HEK293 (cell line): ENCODE measurements around the gene TARBP1.

Experiments used
- ATF2 ChIP-seq: fragments of 450-650 bp; formaldehyde crosslinking; IDR thresholded peaks from 2 replicates; pipeline ENCODE4 v1.5.1; 2016; ENCODE audit warnings: missing biosample characterization, missing genetic modification characterization, low read depth
- BCL11A ChIP-seq: fragments of 450-650 bp; formaldehyde crosslinking; IDR thresholded peaks from 2 replicates; pipeline ENCODE4 v1.5.1; 2016; ENCODE audit warnings: low read depth, missing biosample characterization, missing genetic modification characterization
- CTCF ChIP-seq: fragments of 450-650 bp; formaldehyde crosslinking; IDR thresholded peaks from 2 replicates; pipeline ENCODE4 v1.5.1; 2016; ENCODE audit warnings: missing biosample characterization, missing genetic modification characterization
- ELK4 ChIP-seq: IDR thresholded peaks from 2 replicates; pipeline ENCODE4 v1.6.1; 2011; ENCODE audit warnings: mild to moderate bottlenecking, low read depth, low read length, borderline replicate concordance
- SCRT2 ChIP-seq: fragments of 450-650 bp; formaldehyde crosslinking; IDR thresholded peaks from 2 replicates; pipeline ENCODE4 v1.5.1; 2016; ENCODE audit warnings: missing biosample characterization, missing genetic modification characterization
- ZBTB44 ChIP-seq: fragments of 450-650 bp; IDR thresholded peaks from 2 replicates; pipeline ENCODE4 v1.5.1; 2018; ENCODE audit warnings: missing biosample characterization, mild to moderate bottlenecking, missing genetic modification characterization
- ZNF175 ChIP-seq: fragments of 450-650 bp; formaldehyde crosslinking; IDR thresholded peaks from 2 replicates; pipeline ENCODE4 v1.5.1; 2016; ENCODE audit warnings: missing biosample characterization, missing genetic modification characterization
- ZNF341 ChIP-seq: fragments of 450-650 bp; formaldehyde crosslinking; IDR thresholded peaks from 2 replicates; pipeline ENCODE4; 2016; ENCODE audit warnings: low read depth, missing biosample characterization, missing genetic modification characterization
- ZNF513 ChIP-seq: fragments of 450-650 bp; IDR thresholded peaks from 2 replicates; pipeline ENCODE4 v1.5.1; 2018; ENCODE audit warnings: missing biosample characterization, missing genetic modification characterization
- ZNF792 ChIP-seq: fragments of 450-650 bp; formaldehyde crosslinking; IDR thresholded peaks from 2 replicates; pipeline ENCODE4 v1.5.1; 2016; ENCODE audit warnings: missing biosample characterization, missing genetic modification characterization

GRCh38 chr1:234348964-234349363 is 130.0 kb downstream of the TARBP1 start:
- TF ChIP-seq SCRT2 (no peak), ZBTB44 (tag by site-specific recombination) (no peak), ZNF513 (no peak), CTCF (no peak), BCL11A (tag by site-specific recombination) (no peak), ZNF792 (tag by site-specific recombination) (no peak), ZNF341 (tag by site-specific recombination) (no peak), ATF2 (tag by site-specific recombination) (no peak), ELK4 (no peak), ZNF175 (tag by site-specific recombination) (no peak)
